ENCODE data around the gene TOP1. TPM values are rescaled to one million over a fixed set of nuclear protein-coding genes. Genes with fewer than 3 reads are reported as not detected.

Gene TOP1
- total and polyA plus RNA-seq, 2 donors from 2014 or later: 23.4 to 49.9 TPM

GRCh38 chr20:41151134-41151869 lies 122.7 kb downstream of the TOP1 start:
- DNase-seq (peak in 1 of 5 donors; percentile 20), FAIRE-seq (no peak)
- Histone ChIP-seq H3K27ac (ENCODE audit: low read depth in 2 of 2, low read length in 2 of 2) (peak overlapping the region in 1 of 2 donors; percentile 2), H3K27me3 (ENCODE audit: control insufficient read depth, insufficient read depth, low read length) (no peaks in the 10 kb centered on the region), H3K36me3 (ENCODE audit: control insufficient read depth in 2 of 3, insufficient read depth in 3 of 3, low read length in 3 of 3) (no peaks in the 10 kb centered on the region), H3K9ac (ENCODE audit: low read length in 3 of 3) (no peak overlapping the region), H3K9me3 (ENCODE audit: control insufficient read depth in 2 of 3, insufficient read depth in 1 of 3, low read length in 3 of 3) (no peaks in the 10 kb centered on the region), H3K4me3 (ENCODE audit: low read length in 3 of 3) (no peak overlapping the region), H3K4me1 (ENCODE audit: control insufficient read depth in 2 of 3, insufficient read depth in 2 of 3, low read depth in 1 of 3, low read length in 3 of 3) (peaks cover 0 to 46% (median 42%) of the 10 kb centered on the region in 3 donors)
- TF ChIP-seq CTCF (IDR thresholded peaks at IDR 0.05; ENCODE audit: borderline replicate concordance, extremely low read depth, insufficient read depth): no peak
- intact Hi-C loops (cut with DNase I): no loop called here

GRCh38 chr20:41152108-41152757 lies 123.6 kb downstream of the TOP1 start:
- FAIRE-seq: no peak
- H3K27ac ChIP-seq (ENCODE audit: low read depth in 2 of 2, low read length in 2 of 2): no peak overlapping the region
- no peaks in the 10 kb centered on the region for H3K36me3 ChIP-seq (ENCODE audit: control insufficient read depth in 2 of 3, insufficient read depth in 3 of 3, low read length in 3 of 3)
- H3K4me1 ChIP-seq (ENCODE audit: control insufficient read depth in 2 of 3, insufficient read depth in 2 of 3, low read depth in 1 of 3, low read length in 3 of 3): peaks cover 0 to 45% (median 36%) of the 10 kb centered on the region in 3 donors
- DNase-seq: peak in 1 of 5 donors; percentile 26
- H3K9me3 ChIP-seq (ENCODE audit: control insufficient read depth in 2 of 3, insufficient read depth in 1 of 3, low read length in 3 of 3): no peaks in the 10 kb centered on the region
- intact Hi-C loops (cut with DNase I): no loop called here
- no peaks in the 10 kb centered on the region for H3K27me3 ChIP-seq (ENCODE audit: control insufficient read depth, insufficient read depth, low read length)
- H3K9ac ChIP-seq (ENCODE audit: low read length in 3 of 3): no peak overlapping the region
- no peak overlapping the region for H3K4me3 ChIP-seq (ENCODE audit: low read length in 3 of 3)
- TF ChIP-seq CTCF (IDR thresholded peaks at IDR 0.05; ENCODE audit: borderline replicate concordance, extremely low read depth, insufficient read depth): no peak

- DNase-seq (no peak), FAIRE-seq (no peak)
- intact Hi-C loops (cut with DNase I): no loop called here
- no peak for TF ChIP-seq CTCF (IDR thresholded peaks at IDR 0.05; ENCODE audit: borderline replicate concordance, extremely low read depth, insufficient read depth)
- no peak overlapping the region for H3K9ac ChIP-seq (ENCODE audit: low read length in 3 of 3)
- H3K36me3 ChIP-seq (ENCODE audit: control insufficient read depth in 2 of 3, insufficient read depth in 3 of 3, low read length in 3 of 3): peaks cover 0 to 3% (median 0%) of the 10 kb centered on the region in 3 donors
- peaks cover 0 to 51% (median 22%) of the 10 kb centered on the region in 3 donors for H3K4me1 ChIP-seq (ENCODE audit: control insufficient read depth in 2 of 3, insufficient read depth in 2 of 3, low read depth in 1 of 3, low read length in 3 of 3)
- H3K4me3 ChIP-seq (ENCODE audit: low read length in 3 of 3): no peak overlapping the region
- no peaks in the 10 kb centered on the region for H3K27me3 ChIP-seq (ENCODE audit: control insufficient read depth, insufficient read depth, low read length)
- no peaks in the 10 kb centered on the region for H3K9me3 ChIP-seq (ENCODE audit: control insufficient read depth in 2 of 3, insufficient read depth in 1 of 3, low read length in 3 of 3)
- H3K27ac ChIP-seq (ENCODE audit: low read depth in 2 of 2, low read length in 2 of 2): peak overlapping the region in 1 of 2 donors; percentile 5
Measured at GRCh38 chr20:41154436-41155176, 126.0 kb downstream of the TOP1 start.
